K562 (cell line): Measurements from ENCODE around the gene MFSD6. TPM values are rescaled to one million over a fixed set of nuclear protein-coding genes. Genes with fewer than 3 reads are reported as not detected.

ENCODE experiments used
- ATAC-seq: fragments of 200-7000 bp; cut with Tn5 transposase; 3 replicates; pipeline ENCODE4 v1.9.1; 2020; ENCODE audit warnings: moderate library complexity
- BruUV-seq: library from RNA; stranded (reverse); fragments of 400-500 nt; replicated peaks from 2 replicates; lab custom pipeline; 2021; lab: Mats Ljungman, UMichigan
- CTCF ChIA-PET: fragments of 300-600 bp; formaldehyde crosslinking; extraction: SDS; loops from one replicate; lab custom pipeline; 2021; ENCODE audit warnings: low intra/inter-chr PET ratio; lab: Yijun Ruan, JAX
- POLR2A ChIA-PET: fragments of 300-600, 350-650 bp; sonication (Branson Sonifier 250); formaldehyde crosslinking; extraction: SDS; loops from one replicate; lab custom pipeline; 2021; ENCODE audit warnings: antibody characterized with exemption, inconsistent platforms; lab: Yijun Ruan, JAX
- DNase-seq, 4 experiments: peaks; one replicate each; pipeline versions ENCODE4 v3.0.0 to v3.0.0-alpha.2; 2011 to 2018; ENCODE audit warnings: low spot score in 3 of 4, mixed read lengths in 3 of 4; ENCODE audit errors: extremely low read depth in 1 of 4
- FAIRE-seq: peaks from 2 replicates; lab custom pipeline; 2011; peaks lifted over from hg19 to GRCh38; lab: Jason Lieb, UNC
- H2AFZ ChIP-seq: 2 replicates; pipeline ENCODE4 v1.6.0; 2011; ENCODE audit warnings: low read depth, low read length, control low read depth, inconsistent platforms
- H3K27ac ChIP-seq: fragments of 200-600 bp; 3 replicates; pipeline ENCODE4 v1.8.0; 2011; ENCODE audit warnings: low read depth, mild to moderate bottlenecking, control low read depth, inconsistent platforms, low read length, moderate library complexity, mixed read lengths; ENCODE audit errors: extremely low read depth
- H3K27me3 ChIP-seq, 2 experiments: fragments of 300-600 bp in 1 of 2; 2 replicates in 1 of 2; 3 replicates in 1 of 2; pipeline versions ENCODE4 v1.6.0 to v1.8.0; 2011; ENCODE audit warnings: inconsistent platforms in 2 of 2, low read length in 2 of 2, mild to moderate bottlenecking in 1 of 2, mixed read lengths in 1 of 2, moderate library complexity in 1 of 2; ENCODE audit not compliant: control insufficient read depth in 2 of 2, insufficient read depth in 2 of 2
- H3K36me3 ChIP-seq: fragments of 300-600 bp; 3 replicates; pipeline ENCODE4 v1.8.0; 2011; ENCODE audit warnings: mild to moderate bottlenecking, low read length, inconsistent platforms; ENCODE audit not compliant: control insufficient read depth, insufficient read depth
- H3K4me1 ChIP-seq, 2 experiments: fragments of 200-600 bp in 1 of 2; replicated peaks in 1 of 2; 2 replicates in 1 of 2; 3 replicates in 1 of 2; pipeline versions ENCODE4 v1.5.1 to v1.8.0; 2011; ENCODE audit warnings: inconsistent platforms in 2 of 2, low read length in 2 of 2, mild to moderate bottlenecking in 1 of 2, mixed read lengths in 1 of 2, moderate library complexity in 1 of 2; ENCODE audit not compliant: control insufficient read depth in 2 of 2, insufficient read depth in 2 of 2
- H3K4me2 ChIP-seq: 2 replicates; pipeline ENCODE4 v1.6.1; 2011; ENCODE audit warnings: low read length, control low read depth, inconsistent platforms, mixed read lengths; ENCODE audit not compliant: insufficient read depth
- H3K4me3 ChIP-seq: fragments of 200-600 bp; sonication (generic), shearing (Covaris generic); 2 replicates; pipeline ENCODE4 v1.5.1; 2016; ENCODE audit warnings: control low read depth, inconsistent platforms
- H3K79me2 ChIP-seq: fragments of 200-600 bp; 3 replicates; pipeline ENCODE4 v1.8.0; 2011; ENCODE audit warnings: low read length, inconsistent platforms; ENCODE audit not compliant: control insufficient read depth, insufficient read depth
- H3K9ac ChIP-seq, 2 experiments: 2 replicates each; pipeline versions ENCODE4 v1.6.0 to v1.6.1; 2011; ENCODE audit warnings: low read depth in 2 of 2, low read length in 2 of 2, control low read depth in 1 of 2, inconsistent platforms in 1 of 2, mild to moderate bottlenecking in 1 of 2, mixed read lengths in 1 of 2; ENCODE audit not compliant: insufficient read depth in 1 of 2
- H3K9me1 ChIP-seq: one replicate; pipeline ENCODE4 v1.6.0; 2011; ENCODE audit warnings: inconsistent platforms, mild to moderate bottlenecking, low read length, moderate library complexity; ENCODE audit not compliant: control insufficient read depth, insufficient read depth
- H3K9me3 ChIP-seq: replicated peaks from 2 replicates; pipeline ENCODE4 v1.5.1; 2011; ENCODE audit warnings: low read depth, low read length, inconsistent platforms; ENCODE audit not compliant: control insufficient read depth, insufficient read depth
- H4K20me1 ChIP-seq: replicated peaks from 2 replicates; pipeline ENCODE4 v1.6.1; 2011; ENCODE audit warnings: low read length, inconsistent platforms, mixed read lengths; ENCODE audit not compliant: control insufficient read depth, insufficient read depth
- C11orf30 ChIP-seq: fragments of 450-650 bp; IDR thresholded peaks from 2 replicates; pipeline ENCODE4 v1.6.1; 2016; ENCODE audit warnings: low read depth, mild to moderate bottlenecking
- CTBP1 ChIP-seq: fragments of 450-650 bp; IDR thresholded peaks from 2 replicates; pipeline ENCODE4 v1.6.1; 2016; ENCODE audit warnings: borderline replicate concordance
- DACH1 ChIP-seq: fragments of 450-650 bp; IDR thresholded peaks from 2 replicates; pipeline ENCODE4 v1.6.1; 2018; ENCODE audit not compliant: partially characterized antibody
- MCM3 ChIP-seq: fragments of 450-650 bp; IDR thresholded peaks from 2 replicates; pipeline ENCODE4 v1.6.1; 2016
- MEIS2 ChIP-seq: fragments of 450-650 bp; IDR thresholded peaks from 2 replicates; pipeline ENCODE4 v1.6.1; 2014; ENCODE audit warnings: mild to moderate bottlenecking; ENCODE audit not compliant: partially characterized antibody
- NBN ChIP-seq: fragments of 450-650 bp; IDR thresholded peaks from 2 replicates; pipeline ENCODE4 v1.6.1; 2016; ENCODE audit warnings: low read depth, mild to moderate bottlenecking
- RAD21 ChIP-seq, 2 experiments: fragments of 250-450 bp in 1 of 2; fragments of 450-650 bp in 1 of 2; sonication (Bioruptor Pico) in 1 of 2; formaldehyde crosslinking in 1 of 2; IDR thresholded peaks in 1 of 2; conservative IDR thresholded peaks in 1 of 2; 2 replicates each; pipeline versions ENCODE4 v1.4.0 to v1.8.0; 2020 to 2022; ENCODE audit warnings: mild to moderate bottlenecking in 2 of 2, moderate library complexity in 1 of 2
- RBM17 ChIP-seq: fragments of 200-400 bp; formaldehyde crosslinking; IDR thresholded peaks from 2 replicates; pipeline ENCODE4 v1.6.1; 2017; ENCODE audit warnings: low read depth, mild to moderate bottlenecking, low read length, borderline replicate concordance
- SMC3 ChIP-seq: conservative IDR thresholded peaks from 2 replicates; pipeline ENCODE4 v1.6.1; 2011; ENCODE audit warnings: low read depth, low read length, improper control_type of control experiment; ENCODE audit not compliant: insufficient read depth
- STAT6 ChIP-seq: sonication (generic); formaldehyde crosslinking; IDR thresholded peaks from 2 replicates; pipeline ENCODE4 v1.8.1; 2023; ENCODE audit warnings: mild to moderate bottlenecking, missing genetic modification reagents
- ZEB2 ChIP-seq: fragments of 450-650 bp; IDR thresholded peaks from 2 replicates; pipeline ENCODE4 v1.6.1; 2016
- ZNF217 ChIP-seq: sonication (generic); formaldehyde crosslinking; IDR thresholded peaks from 2 replicates; pipeline ENCODE4 v1.8.0; 2022; ENCODE audit warnings: mild to moderate bottlenecking, missing genetic modification reagents
- ZNF316 ChIP-seq: fragments of 450-650 bp; IDR thresholded peaks from 2 replicates; pipeline ENCODE4 v1.6.1; 2016
- WGBS: fragments of 100-300 bp; shearing (Covaris generic); methylation state at CpG from one replicate; pipeline ENCODE4 v1.1.6; 2016; ENCODE audit warnings: low coverage, mixed read lengths; ENCODE audit not compliant: insufficient coverage; ENCODE audit errors: missing lambda C conversion rate; 5-methylcytosine and 5-hydroxymethylcytosine counted together
- in situ Hi-C: fragments of 300-500 bp; cut with MboI; formaldehyde crosslinking; loops from 4 replicates; pipeline ENCODE4 v1.15.0; 2018; ENCODE audit warnings: inconsistent platforms, mixed read lengths
- intact Hi-C: fragments of 100-400 bp; cut with micrococcal nuclease; formaldehyde crosslinking; loops from 2 replicates; pipeline ENCODE4 v1.14.2; 2022
- polyA plus RNA-seq, 8 experiments: library from polyadenylated mRNA; depleted of rRNA in 4 of 8; stranded (reverse) in 5 of 8; unstranded in 3 of 8; fragments of >200 nt; fragmentation: Nextera tagmentation in 2 of 8; fragmentation: Illumina TruSeq in 1 of 8; extraction: Ambion mirVana in 2 of 8; extraction: Trizol in 1 of 8; gene quantifications; 2 replicates each; pipeline versions ENCODE4 v1.2.1 to v1.2.3, GENCODE V29; 2011 to 2014; ENCODE audit warnings: inconsistent platforms in 1 of 8, missing spikeins in 1 of 8
- total RNA-seq, 7 experiments: library from RNA; depleted of rRNA in 6 of 7; stranded (reverse); fragments of >200 nt in 6 of 7; fragmentation: Illumina TruSeq in 2 of 7; extraction: Trizol in 2 of 7; gene quantifications; 2 replicates each; pipeline versions ENCODE4 v1.2.1 to v1.2.3, GENCODE V29; 2011 to 2021; ENCODE audit warnings: low replicate concordance in 1 of 7
- TF ChIP-seq, protein P1 (sequence below), 3 experiments: IDR thresholded peaks in 2 of 3; conservative IDR thresholded peaks in 1 of 3; 2 replicates each; pipeline ENCODE4 v1.5.1; 2011 to 2012; ENCODE audit warnings: low read length in 3 of 3, mild to moderate bottlenecking in 3 of 3, control low read depth in 2 of 3, improper control_type of control experiment in 1 of 3, inconsistent platforms in 1 of 3, low read depth in 1 of 3, mixed read lengths in 1 of 3, moderate library complexity in 1 of 3; ENCODE audit not compliant: insufficient read depth in 2 of 3

MFSD6 gene
- total and polyA plus RNA-seq, 9 of the 15 experiments (the other 6 are each of a cell fraction or from before 2014, with no cell fraction given), result 1.1 to 7.9 (median 4.4) TPM

DNA sequence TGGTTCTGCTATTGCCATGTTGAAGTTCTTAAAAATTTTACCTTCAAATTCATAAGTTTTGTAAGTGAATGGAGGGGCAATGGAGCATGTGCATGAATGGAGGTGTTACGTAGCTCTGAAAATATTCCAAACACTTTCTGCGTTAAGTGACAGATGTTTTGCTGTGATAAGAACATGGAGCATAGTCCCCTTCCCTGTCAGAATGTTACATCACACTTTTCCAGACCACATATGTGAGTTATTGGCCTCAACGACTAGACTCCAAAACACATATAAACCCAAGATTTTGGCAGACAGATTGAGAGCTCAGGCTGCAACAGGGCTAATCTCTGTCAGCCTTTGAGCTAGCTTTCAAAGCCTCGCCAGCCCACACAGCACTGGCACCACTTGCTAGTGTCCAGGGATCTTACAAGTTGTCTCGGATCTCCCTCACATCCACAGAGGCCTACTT, 27.2 kb upstream of the MFSD6 start (continued):
- TF ChIP-seq DACH1 (peak; percentile 24), RBM17 (no peak)
- TF ChIP-seq, all 486 proteins: peak for 87

GRCh38 chr2:190382851-190383250, 25.3 kb upstream of the MFSD6 start:
- peak; percentile 43 for ATAC-seq
- Histone ChIP-seq H4K20me1 (no peaks in the 10 kb centered on the region), H3K79me2 (no peaks in the 10 kb centered on the region), H3K4me3 (no peak overlapping the region), H3K4me2 (no peak overlapping the region), H3K4me1 (peaks cover 5 to 33% of the 10 kb centered on the region in 2 experiments; a peak in 4 of 5 replicates), H3K9ac (no peak overlapping the region), H3K36me3 (no peaks in the 10 kb centered on the region), H3K9me1 (no peaks in the 10 kb centered on the region), H3K27ac (no peak overlapping the region), H3K27me3 (no peaks in the 10 kb centered on the region), H2AFZ (no peak overlapping the region), H3K9me3 (no peaks in the 10 kb centered on the region)
- ChIA-PET CTCF (interaction anchor here (2.1 kb wide), 1 partner anchor 129 kb away, joined by 16 read pairs; no protein-coding TSS in a partner anchor), POLR2A (no interaction called here)
- FAIRE-seq, result peak; percentile 85
- in situ Hi-C loops (no loop called here), intact Hi-C loops (loop anchor here (1.0 to 5.0 kb wide), 2 partner anchors 128 to 299 kb away; no protein-coding TSS in a partner anchor)
- 20% methylated on average over 1 of the region's 1 CpG for WGBS
- DNase-seq, result peak; percentile 23 to 63 (median 31)
- no TSS peak for BruUV-seq
- TF ChIP-seq, protein P1, sequence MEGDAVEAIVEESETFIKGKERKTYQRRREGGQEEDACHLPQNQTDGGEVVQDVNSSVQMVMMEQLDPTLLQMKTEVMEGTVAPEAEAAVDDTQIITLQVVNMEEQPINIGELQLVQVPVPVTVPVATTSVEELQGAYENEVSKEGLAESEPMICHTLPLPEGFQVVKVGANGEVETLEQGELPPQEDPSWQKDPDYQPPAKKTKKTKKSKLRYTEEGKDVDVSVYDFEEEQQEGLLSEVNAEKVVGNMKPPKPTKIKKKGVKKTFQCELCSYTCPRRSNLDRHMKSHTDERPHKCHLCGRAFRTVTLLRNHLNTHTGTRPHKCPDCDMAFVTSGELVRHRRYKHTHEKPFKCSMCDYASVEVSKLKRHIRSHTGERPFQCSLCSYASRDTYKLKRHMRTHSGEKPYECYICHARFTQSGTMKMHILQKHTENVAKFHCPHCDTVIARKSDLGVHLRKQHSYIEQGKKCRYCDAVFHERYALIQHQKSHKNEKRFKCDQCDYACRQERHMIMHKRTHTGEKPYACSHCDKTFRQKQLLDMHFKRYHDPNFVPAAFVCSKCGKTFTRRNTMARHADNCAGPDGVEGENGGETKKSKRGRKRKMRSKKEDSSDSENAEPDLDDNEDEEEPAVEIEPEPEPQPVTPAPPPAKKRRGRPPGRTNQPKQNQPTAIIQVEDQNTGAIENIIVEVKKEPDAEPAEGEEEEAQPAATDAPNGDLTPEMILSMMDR (IDR thresholded peaks at IDR 0.05 in 2 of 3, conservative IDR thresholded peaks at IDR 0.05 in 1 of 3; ENCODE audit: insufficient read depth in 2 of 3, low read depth in 1 of 3, low read length in 3 of 3), result peak; percentile 41 to 66 (median 56); a peak in 5 of 6 replicates
- TF ChIP-seq RAD21 (CRISPR knock-in tag; conservative IDR thresholded peaks at IDR 0.05 in 1 of 2, IDR thresholded peaks at IDR 0.05 in 1 of 2) (peak; percentile 46 to 89; a peak in 3 of 4 replicates), MCM3 (no peak), ZNF316 (peak; percentile 42), ZNF217 (no peak), ZEB2 (0 out of 2 replicates have a peak, but pooled peaks have one; percentile 43), MEIS2 (peak; percentile 9), SMC3 (peak; percentile 52), NBN (peak; percentile 27; the same call in 1 of the 2 replicates), CTBP1 (0 out of 2 replicates have a peak, but pooled peaks have one; percentile 36), C11orf30 (peak; percentile 45; the same call in 1 of the 2 replicates), STAT6 (CRISPR knock-in tag) (no peak)
